HCT116 (cell line): ENCODE measurements around the gene SAYSD1. TPM values are rescaled to one million over a fixed set of nuclear protein-coding genes. Genes with fewer than 3 reads are reported as not detected.

Experiments used
- ATAC-seq: fragments of 200-7000 bp; cut with Tn5 transposase; 2 replicates; pipeline ENCODE4 v1.9.1; 2020; ENCODE audit warnings: mild to moderate bottlenecking, moderate library complexity
- BruUV-seq: library from RNA; stranded (reverse); fragments of 400-500 nt; replicated peaks from 2 replicates; lab custom pipeline; 2021; lab: Mats Ljungman, UMichigan
- CTCF ChIA-PET: fragments of 300-600 bp; sonication (Branson Sonifier 250); formaldehyde crosslinking; loops from one replicate; lab custom pipeline; 2021; ENCODE audit warnings: antibody characterized with exemption; lab: Charles Lee
- POLR2A ChIA-PET: fragments of 300-600, 350-600 bp; sonication (Branson Sonifier 250); formaldehyde crosslinking; loops from one replicate; lab custom pipeline; 2021; ENCODE audit warnings: antibody characterized with exemption; lab: Charles Lee
- RAD21 ChIA-PET, 2 experiments: fragments of 300-600 bp; sonication (Branson Sonifier 250); formaldehyde crosslinking; loops; one replicate each; lab custom pipeline; 2023; ENCODE audit warnings: low total read pairs in 2 of 2; ENCODE audit not compliant: uncharacterized antibody in 2 of 2, unreplicated experiment in 2 of 2, low non-redundant PET in 1 of 2; lab: Charles Lee
- DNase-seq: peaks from one replicate; pipeline ENCODE4 v3.0.0-alpha.2; 2010; ENCODE audit warnings: low read depth, low spot score
- H2AFZ ChIP-seq: fragments of 200-600 bp; shearing (Covaris generic), sonication (generic); 2 replicates; pipeline ENCODE4 v1.6.1; 2017; ENCODE audit warnings: low read depth, mixed run types, mixed read lengths, antibody characterized with exemption, low read length; ENCODE audit not compliant: poor library complexity, severe bottlenecking
- H3K27ac ChIP-seq: 2 replicates; pipeline ENCODE4 v1.5.1; 2012; ENCODE audit warnings: low read depth, low read length
- H3K27me3 ChIP-seq: fragments of 200-600 bp; sonication (generic); 2 replicates; pipeline ENCODE4 v1.6.1; 2016; ENCODE audit warnings: mixed run types, low read length, mixed read lengths; ENCODE audit not compliant: insufficient read depth
- H3K36me3 ChIP-seq, 2 experiments: fragments of 200-500 bp in 1 of 2; fragments of 200-600 bp in 1 of 2; sonication (Bioruptor generic) in 1 of 2; sonication (generic) in 1 of 2; 2 replicates each; pipeline versions ENCODE4 v1.5.1 to v1.6.1; 2014 to 2016; ENCODE audit warnings: low read length in 2 of 2, inconsistent platforms in 1 of 2, mixed read lengths in 1 of 2, mixed run types in 1 of 2; ENCODE audit not compliant: insufficient read depth in 2 of 2, control insufficient read depth in 1 of 2
- H3K4me1 ChIP-seq, 2 experiments: fragments of 200-600 bp in 1 of 2; sonication (generic) in 1 of 2; 2 replicates each; pipeline versions ENCODE4 v1.5.1 to v1.6.1; 2012 to 2017; ENCODE audit warnings: low read length in 2 of 2, inconsistent platforms in 1 of 2, mild to moderate bottlenecking in 1 of 2, mixed read lengths in 1 of 2, mixed run types in 1 of 2, moderate library complexity in 1 of 2; ENCODE audit not compliant: insufficient read depth in 2 of 2, control insufficient read depth in 1 of 2
- H3K4me2 ChIP-seq: fragments of 200-600 bp; sonication (generic); 2 replicates; pipeline ENCODE4 v1.6.1; 2017; ENCODE audit warnings: mixed run types, low read length, mixed read lengths
- H3K4me3 ChIP-seq, 2 experiments: fragments of 200-600 bp in 1 of 2; sonication (generic) in 1 of 2; replicated peaks in 1 of 2; 2 replicates each; pipeline ENCODE4 v1.5.1; 2011 to 2016; ENCODE audit warnings: low read length in 2 of 2, control low read depth in 1 of 2, low read depth in 1 of 2, mild to moderate bottlenecking in 1 of 2, mixed read lengths in 1 of 2, mixed run types in 1 of 2
- H3K79me2 ChIP-seq: fragments of 200-600 bp; sonication (generic); 2 replicates; pipeline ENCODE4 v1.6.1; 2017; ENCODE audit warnings: mild to moderate bottlenecking, mixed run types, low read length, moderate library complexity, mixed read lengths; ENCODE audit not compliant: insufficient read depth
- H3K9ac ChIP-seq: fragments of 200-600 bp; sonication (generic); 2 replicates; pipeline ENCODE4 v1.6.1; 2016; ENCODE audit warnings: low read length, mixed read lengths
- H3K9me2 ChIP-seq: fragments of 200-600 bp; sonication (generic), shearing (Covaris generic); 2 replicates; pipeline ENCODE4 v1.6.1; 2017; ENCODE audit warnings: mixed run types, mild to moderate bottlenecking, moderate library complexity; ENCODE audit not compliant: insufficient read depth
- H3K9me3 ChIP-seq, 2 experiments: fragments of 200-500 bp in 1 of 2; fragments of 200-600 bp in 1 of 2; sonication (Bioruptor generic) in 1 of 2; sonication (generic) in 1 of 2; 2 replicates each; pipeline ENCODE4 v1.6.1; 2014 to 2017; ENCODE audit warnings: low read length in 2 of 2, mixed read lengths in 2 of 2, inconsistent platforms in 1 of 2, low read depth in 1 of 2, mild to moderate bottlenecking in 1 of 2, mixed run types in 1 of 2, moderate library complexity in 1 of 2; ENCODE audit not compliant: control insufficient read depth in 1 of 2, insufficient read depth in 1 of 2
- H4K20me1 ChIP-seq: fragments of 200-600 bp; sonication (generic), shearing (Covaris generic); 2 replicates; pipeline ENCODE4 v1.6.1; 2017; ENCODE audit warnings: mixed run types, mild to moderate bottlenecking, moderate library complexity; ENCODE audit not compliant: insufficient read depth
- CEBPB ChIP-seq: IDR thresholded peaks from 2 replicates; pipeline ENCODE4 v1.6.1; 2012; ENCODE audit warnings: low read depth
- ELF1 ChIP-seq: IDR thresholded peaks from 2 replicates; pipeline ENCODE4 v1.6.1; 2012; ENCODE audit warnings: low read depth, borderline replicate concordance
- EZH2phosphoT487 ChIP-seq: fragments of 200-600 bp; IDR thresholded peaks from 2 replicates; pipeline ENCODE4 v1.6.1; 2018; ENCODE audit warnings: antibody characterized with exemption, borderline replicate concordance
- FOSL1 ChIP-seq: IDR thresholded peaks from 2 replicates; pipeline ENCODE4 v1.6.1; 2012; ENCODE audit warnings: low read depth
- POLR2A ChIP-seq: IDR thresholded peaks from 2 replicates; pipeline ENCODE4 v1.7.0; 2011; ENCODE audit warnings: borderline replicate concordance; ENCODE audit not compliant: insufficient read depth, insufficient read length; ENCODE audit errors: extremely low read depth
- SIN3A ChIP-seq: IDR thresholded peaks from 2 replicates; pipeline ENCODE4 v1.6.1; 2012; ENCODE audit warnings: low read depth
- TCF7L2 ChIP-seq: IDR thresholded peaks from 2 replicates; pipeline ENCODE4 v1.7.0; 2011; ENCODE audit warnings: borderline replicate concordance, inconsistent platforms; ENCODE audit not compliant: insufficient read depth, insufficient read length; ENCODE audit errors: extremely low read depth
- YY1 ChIP-seq: IDR thresholded peaks from 2 replicates; pipeline ENCODE4 v1.6.1; 2011; ENCODE audit warnings: low read length, low read depth, moderate library complexity, mild to moderate bottlenecking; ENCODE audit not compliant: insufficient replicate concordance; ENCODE audit errors: extremely low read depth
- intact Hi-C: fragments of 100-400 bp; cut with micrococcal nuclease; formaldehyde crosslinking; loops from 2 replicates; pipeline ENCODE4 v1.10.0; 2022
- total RNA-seq: library from RNA; stranded (reverse); gene quantifications from one replicate; pipeline ENCODE4 v1.2.1, GENCODE V29; 2021; ENCODE audit not compliant: unreplicated experiment
- TF ChIP-seq, protein P1 (sequence below): IDR thresholded peaks from 2 replicates; pipeline ENCODE4 v1.6.1; 2012; ENCODE audit warnings: low read depth

Gene SAYSD1
- total RNA-seq, 1 experiment from 2014 or later: 10.1 TPM

DNA sequence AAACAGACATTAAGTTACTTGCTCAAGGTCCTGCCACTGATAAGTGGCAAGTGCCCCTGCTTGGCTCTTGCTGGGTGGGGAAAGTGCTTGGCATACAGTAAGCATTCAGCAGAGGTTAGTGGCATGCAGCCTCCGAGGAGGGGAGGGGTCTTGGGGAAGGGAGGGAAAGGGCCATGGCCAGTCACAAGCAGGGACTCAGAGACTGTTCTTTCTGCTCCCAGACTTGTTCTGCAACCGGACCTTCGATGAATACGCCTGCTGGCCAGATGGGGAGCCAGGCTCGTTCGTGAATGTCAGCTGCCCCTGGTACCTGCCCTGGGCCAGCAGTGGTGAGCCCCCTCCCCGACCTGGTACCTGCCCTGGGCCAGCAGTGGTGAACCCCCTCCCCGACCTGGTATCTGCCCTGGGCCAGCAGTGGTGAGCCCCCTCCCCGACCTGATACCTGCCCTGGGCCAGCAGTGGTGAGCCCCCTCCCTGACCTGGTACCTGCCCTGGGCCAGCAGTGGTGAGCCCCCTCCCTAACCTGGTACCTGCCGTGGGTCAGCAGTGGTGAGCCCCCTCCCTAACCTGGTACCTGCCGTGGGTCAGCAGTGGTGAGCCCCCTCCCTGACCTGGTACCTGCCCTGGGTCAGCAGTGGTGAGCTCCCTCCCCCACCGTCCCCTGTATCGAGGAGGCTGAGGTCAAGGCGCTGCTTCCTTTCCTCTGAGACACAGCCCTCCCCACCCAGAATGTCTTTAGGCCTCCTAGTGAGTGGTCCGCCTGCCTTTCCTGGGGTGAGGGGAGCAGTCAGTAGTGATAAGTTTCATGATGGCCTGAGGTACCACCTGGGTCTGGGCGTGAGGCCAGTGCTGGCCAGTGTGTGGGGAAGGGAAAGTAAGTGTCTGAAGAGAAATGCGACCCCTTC, 57.5 kb downstream of the SAYSD1 start:
- ChIA-PET CTCF (no interaction called here), POLR2A (no interaction called here), RAD21 (no interaction called here)
- Histone ChIP-seq H3K9me3 (no peaks in the 10 kb centered on the region), H3K9me2 (no peaks in the 10 kb centered on the region), H4K20me1 (no peaks in the 10 kb centered on the region), H3K4me3 (no peak overlapping the region), H3K79me2 (no peaks in the 10 kb centered on the region), H3K9ac (no peak overlapping the region), H2AFZ (no peak overlapping the region), H3K27ac (no peak overlapping the region), H3K27me3 (peaks cover 23% of the 10 kb centered on the region), H3K4me2 (no peak overlapping the region), H3K36me3 (no peaks in the 10 kb centered on the region), H3K4me1 (no peaks in the 10 kb centered on the region)
- DNase-seq (no peak), ATAC-seq (no peak)
- intact Hi-C loops: no loop called here
- no peak for TF ChIP-seq SIN3A
- TF ChIP-seq, protein P1, sequence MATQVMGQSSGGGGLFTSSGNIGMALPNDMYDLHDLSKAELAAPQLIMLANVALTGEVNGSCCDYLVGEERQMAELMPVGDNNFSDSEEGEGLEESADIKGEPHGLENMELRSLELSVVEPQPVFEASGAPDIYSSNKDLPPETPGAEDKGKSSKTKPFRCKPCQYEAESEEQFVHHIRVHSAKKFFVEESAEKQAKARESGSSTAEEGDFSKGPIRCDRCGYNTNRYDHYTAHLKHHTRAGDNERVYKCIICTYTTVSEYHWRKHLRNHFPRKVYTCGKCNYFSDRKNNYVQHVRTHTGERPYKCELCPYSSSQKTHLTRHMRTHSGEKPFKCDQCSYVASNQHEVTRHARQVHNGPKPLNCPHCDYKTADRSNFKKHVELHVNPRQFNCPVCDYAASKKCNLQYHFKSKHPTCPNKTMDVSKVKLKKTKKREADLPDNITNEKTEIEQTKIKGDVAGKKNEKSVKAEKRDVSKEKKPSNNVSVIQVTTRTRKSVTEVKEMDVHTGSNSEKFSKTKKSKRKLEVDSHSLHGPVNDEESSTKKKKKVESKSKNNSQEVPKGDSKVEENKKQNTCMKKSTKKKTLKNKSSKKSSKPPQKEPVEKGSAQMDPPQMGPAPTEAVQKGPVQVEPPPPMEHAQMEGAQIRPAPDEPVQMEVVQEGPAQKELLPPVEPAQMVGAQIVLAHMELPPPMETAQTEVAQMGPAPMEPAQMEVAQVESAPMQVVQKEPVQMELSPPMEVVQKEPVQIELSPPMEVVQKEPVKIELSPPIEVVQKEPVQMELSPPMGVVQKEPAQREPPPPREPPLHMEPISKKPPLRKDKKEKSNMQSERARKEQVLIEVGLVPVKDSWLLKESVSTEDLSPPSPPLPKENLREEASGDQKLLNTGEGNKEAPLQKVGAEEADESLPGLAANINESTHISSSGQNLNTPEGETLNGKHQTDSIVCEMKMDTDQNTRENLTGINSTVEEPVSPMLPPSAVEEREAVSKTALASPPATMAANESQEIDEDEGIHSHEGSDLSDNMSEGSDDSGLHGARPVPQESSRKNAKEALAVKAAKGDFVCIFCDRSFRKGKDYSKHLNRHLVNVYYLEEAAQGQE: no peak
- no TSS peak for BruUV-seq

DNA sequence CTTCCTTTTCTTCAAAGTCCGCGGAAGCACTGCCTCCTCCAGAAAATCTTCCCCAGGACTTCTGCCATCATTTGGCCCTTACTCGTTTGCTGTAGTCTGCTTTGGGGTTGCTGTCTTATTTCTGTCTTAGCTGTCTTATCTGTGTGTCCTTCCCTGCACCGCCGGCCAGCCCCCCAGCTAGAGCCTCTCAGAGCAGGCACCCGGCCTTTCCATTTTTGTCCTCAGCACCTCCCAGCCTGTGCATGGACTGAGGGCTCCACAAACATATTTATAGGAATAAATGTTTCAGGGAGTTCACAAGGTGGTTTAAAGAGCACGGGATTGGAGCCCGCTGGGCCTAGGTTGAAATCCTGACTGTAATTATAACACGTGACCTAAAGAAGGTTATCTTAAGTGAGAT, 58.3 kb downstream of the SAYSD1 start:
- RAD21 ChIA-PET: no interaction called here
- Histone ChIP-seq H3K27ac (no peak overlapping the region), H3K9me3 (no peaks in the 10 kb centered on the region), H2AFZ (no peak overlapping the region), H3K4me2 (no peak overlapping the region), H3K9ac (no peak overlapping the region), H4K20me1 (no peaks in the 10 kb centered on the region), H3K4me1 (no peaks in the 10 kb centered on the region), H3K27me3 (peaks cover 27% of the 10 kb centered on the region), H3K9me2 (no peaks in the 10 kb centered on the region), H3K4me3 (no peak overlapping the region), H3K36me3 (no peaks in the 10 kb centered on the region), H3K79me2 (no peaks in the 10 kb centered on the region)
- intact Hi-C loops: no loop called here
- no peak for DNase-seq
- CTCF ChIA-PET: no interaction called here
- BruUV-seq: no TSS peak
- POLR2A ChIA-PET: no interaction called here
- TF ChIP-seq TCF7L2: no peak
- TF ChIP-seq FOSL1: no peak
- no peak for TF ChIP-seq ELF1
- TF ChIP-seq, protein P1: no peak
- no peak for TF ChIP-seq CEBPB
- no peak for TF ChIP-seq POLR2A
- TF ChIP-seq EZH2phosphoT487: no peak
- no peak for TF ChIP-seq YY1
- no peak for ATAC-seq
